AG04449 (cell line): Measurements from ENCODE around the gene CC2D2A.

Experiments used
- CTCF ChIA-PET: fragments of 350-600 bp; formaldehyde crosslinking; extraction: SDS; loops from one replicate; lab custom pipeline; 2021; ENCODE audit warnings: antibody characterized with exemption; lab: Yijun Ruan, JAX
- POLR2A ChIA-PET: fragments of 400-600, 350-600 bp; formaldehyde crosslinking; extraction: SDS; loops from one replicate; lab custom pipeline; 2020; ENCODE audit warnings: antibody characterized with exemption, inconsistent platforms; lab: Yijun Ruan, JAX
- DNase-seq: peaks from one replicate; pipeline ENCODE4 v3.0.0-alpha.2; 2010; ENCODE audit warnings: low read depth, low spot score
- H3K4me3 ChIP-seq: 2 replicates; pipeline ENCODE4 v1.5.1; 2011; ENCODE audit warnings: low read depth, mild to moderate bottlenecking, control low read depth, low read length
- TF ChIP-seq, protein P1 (sequence below): IDR thresholded peaks from one replicate; pipeline ENCODE4 v1.5.1; 2011; ENCODE audit warnings: mild to moderate bottlenecking, moderate library complexity, low read length, control low read depth, inconsistent platforms; ENCODE audit not compliant: insufficient read depth; ENCODE audit errors: missing control alignments

The CC2D2A gene

GRCh38 chr4:15488658-15489470, 19.2 kb downstream of the CC2D2A start:
- DNase-seq = peak; percentile 41
- TF ChIP-seq, protein P1, sequence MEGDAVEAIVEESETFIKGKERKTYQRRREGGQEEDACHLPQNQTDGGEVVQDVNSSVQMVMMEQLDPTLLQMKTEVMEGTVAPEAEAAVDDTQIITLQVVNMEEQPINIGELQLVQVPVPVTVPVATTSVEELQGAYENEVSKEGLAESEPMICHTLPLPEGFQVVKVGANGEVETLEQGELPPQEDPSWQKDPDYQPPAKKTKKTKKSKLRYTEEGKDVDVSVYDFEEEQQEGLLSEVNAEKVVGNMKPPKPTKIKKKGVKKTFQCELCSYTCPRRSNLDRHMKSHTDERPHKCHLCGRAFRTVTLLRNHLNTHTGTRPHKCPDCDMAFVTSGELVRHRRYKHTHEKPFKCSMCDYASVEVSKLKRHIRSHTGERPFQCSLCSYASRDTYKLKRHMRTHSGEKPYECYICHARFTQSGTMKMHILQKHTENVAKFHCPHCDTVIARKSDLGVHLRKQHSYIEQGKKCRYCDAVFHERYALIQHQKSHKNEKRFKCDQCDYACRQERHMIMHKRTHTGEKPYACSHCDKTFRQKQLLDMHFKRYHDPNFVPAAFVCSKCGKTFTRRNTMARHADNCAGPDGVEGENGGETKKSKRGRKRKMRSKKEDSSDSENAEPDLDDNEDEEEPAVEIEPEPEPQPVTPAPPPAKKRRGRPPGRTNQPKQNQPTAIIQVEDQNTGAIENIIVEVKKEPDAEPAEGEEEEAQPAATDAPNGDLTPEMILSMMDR = no peak
- POLR2A ChIA-PET = no interaction called here
- CTCF ChIA-PET = interaction anchor here (1.0 to 1.3 kb wide), 3 partner anchors 9 to 470 kb away, joined by 3 to 4 read pairs (median 3); no protein-coding TSS in a partner anchor
- H3K4me3 ChIP-seq = no peak overlapping the region

DNA sequence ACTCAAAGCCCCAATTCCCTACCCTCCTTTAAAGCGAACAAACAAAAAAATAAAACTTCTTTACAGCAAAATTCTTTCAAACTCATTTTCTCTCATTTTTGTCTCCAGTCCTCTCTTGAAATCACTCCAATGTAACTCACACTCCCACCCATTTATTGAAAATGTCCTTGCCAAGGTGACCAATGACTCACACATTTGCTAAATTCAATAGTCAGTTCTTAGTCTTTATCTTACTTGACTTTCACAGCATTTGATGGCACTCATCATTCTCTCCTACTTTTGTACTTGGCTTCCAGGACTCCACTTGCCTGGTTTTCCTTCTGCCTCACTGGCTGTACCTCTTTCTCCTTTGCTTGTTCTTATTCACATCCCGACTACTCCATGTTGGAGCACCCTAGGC, 19.9 kb downstream of the CC2D2A start:
- no peak for DNase-seq
- TF ChIP-seq, protein P1 = no peak
- ChIA-PET CTCF (interaction anchor here (1.0 kb wide), 1 partner anchor 9 kb away, joined by 3 read pairs; no protein-coding TSS in a partner anchor), POLR2A (no interaction called here)
- no peak overlapping the region for H3K4me3 ChIP-seq

DNA sequence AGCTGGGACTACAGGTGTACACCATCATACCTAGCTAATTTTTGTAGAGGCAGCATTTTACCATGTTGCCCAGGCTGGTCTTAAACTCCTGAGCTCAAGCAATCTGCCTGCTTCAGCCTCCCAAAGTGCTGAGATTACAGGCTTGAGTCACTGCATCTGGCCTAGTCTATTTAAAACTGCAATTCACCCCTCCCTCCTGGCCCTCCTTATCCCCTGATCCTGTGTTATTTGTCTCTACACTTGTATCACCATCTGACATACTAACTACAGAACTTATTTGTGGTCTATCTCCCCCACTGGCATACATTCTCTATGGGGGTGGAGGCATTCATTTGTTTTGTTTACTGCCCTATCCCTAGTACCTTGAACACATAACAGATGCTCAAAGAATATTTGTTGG, 23.7 kb downstream of the CC2D2A start:
- H3K4me3 ChIP-seq = no peak overlapping the region
- ChIA-PET CTCF (interaction anchor here (0.6 kb wide), 1 partner anchor 173 kb away, joined by 3 read pairs; no protein-coding TSS in a partner anchor), POLR2A (no interaction called here)
- no peak for DNase-seq
- TF ChIP-seq, protein P1 = no peak

GRCh38 chr4:15495621-15496020, 25.9 kb downstream of the CC2D2A start:
- H3K4me3 ChIP-seq = no peak overlapping the region
- TF ChIP-seq, protein P1 = no peak
- CTCF ChIA-PET = interaction anchor here (1.7 kb wide), 1 partner anchor 16 kb away, joined by 5 read pairs; no protein-coding TSS in a partner anchor
- no peak for DNase-seq
- POLR2A ChIA-PET = no interaction called here

DNA sequence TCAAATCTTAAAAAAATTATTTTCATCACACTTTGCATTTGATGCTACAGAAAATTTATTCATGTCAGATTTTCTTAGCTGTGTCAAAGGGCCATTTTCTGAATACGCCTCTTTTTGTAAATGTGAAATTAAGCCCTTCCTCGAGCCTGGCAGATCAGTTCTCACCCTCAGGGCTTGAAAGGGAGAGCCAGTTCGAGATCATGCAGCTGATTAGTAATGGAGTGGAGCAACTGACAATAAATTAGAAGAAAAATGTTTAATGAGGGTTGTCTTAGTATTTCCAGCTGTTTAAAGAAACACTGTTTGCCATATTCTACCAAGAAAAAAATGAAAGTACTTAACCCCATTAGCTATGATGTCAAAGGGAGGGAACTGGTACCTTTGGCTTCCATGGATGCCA, 28.7 kb downstream of the CC2D2A start:
- ChIA-PET CTCF (no interaction called here), POLR2A (no interaction called here)
- DNase-seq = no peak
- TF ChIP-seq, protein P1 = no peak
- no peak overlapping the region for H3K4me3 ChIP-seq

DNA sequence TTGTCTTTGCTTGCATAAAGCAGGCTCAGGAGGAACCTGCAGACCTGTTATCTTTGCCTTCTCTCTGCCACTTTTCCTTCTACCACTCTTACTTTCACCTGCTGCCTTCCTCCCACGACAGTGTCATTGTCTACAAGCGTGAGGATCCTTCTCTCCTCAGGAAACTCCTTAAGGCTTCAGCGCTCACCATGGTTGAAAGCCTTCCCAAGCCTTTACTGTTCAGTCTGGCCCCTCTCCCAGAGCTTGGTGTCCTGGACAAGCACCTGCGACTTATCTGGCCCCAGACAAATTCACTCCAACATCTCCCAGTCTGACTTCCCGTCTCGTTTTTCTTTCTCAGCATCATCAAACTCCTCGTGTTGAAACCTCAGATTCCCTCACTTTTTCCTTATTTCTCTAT, 31.0 kb downstream of the CC2D2A start:
- CTCF ChIA-PET = interaction anchor here (0.6 to 1.1 kb wide), 3 partner anchors 21 to 1463 kb away, joined by 3 read pairs; no protein-coding TSS in a partner anchor
- POLR2A ChIA-PET = no interaction called here
- TF ChIP-seq, protein P1 = no peak

More for the DNA sequence above, 31.0 kb downstream of the CC2D2A start:
- H3K4me3 ChIP-seq = no peak overlapping the region
- no peak for DNase-seq
